NCI-H2107 treated with DMSO at 0.1 percent for 48 hours (cell line): ENCODE data around the gene COL5A1.
"Not testable (repeated sequence)": the region's sequence is repeated elsewhere in the genome, so short reads cannot be mapped to it uniquely, and the experiment has no call there.

ENCODE experiments used
- DNase-seq: peaks from one replicate; lab custom pipeline; 2025; ENCODE audit not compliant: unreplicated experiment; lab: John Stamatoyannopoulos, UW

Gene COL5A1

DNA sequence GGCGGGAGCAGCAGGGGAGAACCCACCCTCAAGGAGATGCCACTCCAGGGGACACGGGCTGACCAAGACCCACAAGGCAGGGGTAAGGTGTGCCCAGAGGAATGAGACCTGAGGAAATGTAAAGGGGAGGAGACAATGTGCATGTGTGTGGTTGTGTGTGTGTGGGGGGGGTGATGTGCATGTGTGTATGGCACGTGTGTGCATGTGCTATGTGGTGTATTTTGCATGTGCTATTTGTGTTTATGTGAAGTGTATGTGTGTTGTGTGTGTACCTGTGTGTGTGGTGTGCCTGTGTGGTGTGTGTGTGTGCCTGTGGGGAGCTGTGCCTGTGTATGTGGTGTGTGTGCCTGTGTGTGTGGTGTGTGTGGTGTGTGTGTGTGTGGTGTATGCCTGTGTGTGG lies 205.5 kb downstream of the COL5A1 start:
- no peak for DNase-seq

DNA sequence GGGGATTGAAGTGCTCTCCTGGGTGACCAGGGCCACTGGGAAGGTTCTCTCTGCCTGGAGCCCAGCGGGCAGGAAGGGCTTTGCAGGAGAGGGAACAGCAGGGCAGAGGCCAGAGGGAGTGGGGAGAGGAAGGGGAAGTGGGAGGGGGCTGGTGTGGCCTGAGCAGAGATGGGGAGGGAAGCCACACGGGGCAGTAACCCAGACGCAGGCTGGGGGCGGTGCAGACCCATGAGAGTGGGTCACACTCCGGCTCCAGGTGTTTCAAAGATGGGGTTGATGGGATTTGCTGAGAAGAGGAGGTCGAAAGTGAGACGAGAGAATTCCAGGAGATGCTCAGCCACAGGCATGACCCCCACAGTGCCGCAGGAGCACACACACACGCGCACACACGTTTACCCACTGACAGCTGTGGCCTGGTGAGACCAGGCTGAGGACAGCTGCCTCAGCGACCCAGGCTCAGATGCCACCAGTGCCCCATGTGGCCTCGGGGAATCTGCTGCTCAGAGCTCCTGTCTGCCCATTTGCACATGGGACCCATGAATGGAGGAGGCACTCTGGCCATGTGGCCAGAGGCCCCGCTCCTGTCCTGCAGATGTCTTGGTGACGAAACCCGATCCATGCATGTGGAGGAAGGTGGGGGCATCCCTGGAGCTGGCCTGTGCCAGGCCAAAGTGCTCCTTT lies 206.3 kb downstream of the COL5A1 start:
- no peak for DNase-seq

DNA sequence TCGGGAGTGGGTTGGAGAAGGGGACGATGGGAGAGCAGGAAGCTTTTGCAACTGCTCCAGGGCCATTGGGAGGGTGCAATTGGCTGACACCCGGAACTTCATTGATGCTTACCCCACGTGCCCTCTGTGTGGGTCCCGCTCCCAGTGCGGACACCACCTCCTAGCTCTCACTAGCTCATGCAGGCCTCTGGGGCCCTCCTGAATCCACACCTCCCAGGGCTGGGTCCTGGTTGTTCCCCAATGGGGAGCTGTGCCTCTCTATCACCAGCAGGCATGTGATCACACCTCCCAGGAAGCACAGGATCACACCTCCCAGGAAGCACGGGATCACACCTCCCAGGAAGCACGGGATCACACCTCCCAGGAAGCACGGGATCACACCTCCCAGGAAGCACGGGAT lies 206.9 kb downstream of the COL5A1 start:
- DNase-seq: no peak

DNA sequence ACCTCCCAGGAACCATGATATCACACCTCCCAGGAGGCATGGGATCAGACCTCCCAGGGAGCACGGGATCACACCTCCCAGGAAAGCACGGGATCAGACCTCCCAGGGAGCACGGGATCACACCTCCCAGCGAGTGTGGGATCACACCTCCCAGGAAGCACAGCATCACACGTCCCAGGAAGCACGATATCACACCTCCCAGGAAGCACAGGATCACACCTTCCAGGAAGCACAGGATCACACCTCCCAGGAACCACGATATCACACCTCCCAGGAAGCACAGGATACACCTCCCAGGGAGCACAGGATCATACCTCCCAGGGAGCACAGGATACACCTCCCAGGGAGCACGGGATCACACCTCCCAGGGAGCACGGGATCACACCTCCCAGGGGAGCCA lies 209.0 kb downstream of the COL5A1 start:
- DNase-seq: no peak

DNA sequence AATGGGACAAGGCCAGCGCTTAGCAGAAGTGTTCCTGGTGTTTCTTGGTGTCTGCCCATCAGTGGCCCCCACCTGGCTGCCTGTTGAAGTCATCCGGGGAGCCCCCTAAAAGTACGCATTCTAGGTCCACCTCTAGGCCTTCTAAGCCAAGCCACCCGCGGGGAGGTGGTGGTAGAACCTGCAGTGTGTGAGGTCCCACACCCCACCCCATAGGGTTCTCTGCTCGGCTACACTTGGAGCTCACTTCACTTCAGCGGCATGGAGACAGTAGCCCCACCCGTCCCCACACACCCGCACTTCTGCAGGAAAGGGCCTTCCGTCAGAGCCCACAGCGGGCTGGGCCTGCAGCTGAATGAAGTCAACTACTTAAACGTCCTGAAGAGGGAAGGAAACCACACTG lies 209.4 kb downstream of the COL5A1 start:
- DNase-seq: no peak

DNA sequence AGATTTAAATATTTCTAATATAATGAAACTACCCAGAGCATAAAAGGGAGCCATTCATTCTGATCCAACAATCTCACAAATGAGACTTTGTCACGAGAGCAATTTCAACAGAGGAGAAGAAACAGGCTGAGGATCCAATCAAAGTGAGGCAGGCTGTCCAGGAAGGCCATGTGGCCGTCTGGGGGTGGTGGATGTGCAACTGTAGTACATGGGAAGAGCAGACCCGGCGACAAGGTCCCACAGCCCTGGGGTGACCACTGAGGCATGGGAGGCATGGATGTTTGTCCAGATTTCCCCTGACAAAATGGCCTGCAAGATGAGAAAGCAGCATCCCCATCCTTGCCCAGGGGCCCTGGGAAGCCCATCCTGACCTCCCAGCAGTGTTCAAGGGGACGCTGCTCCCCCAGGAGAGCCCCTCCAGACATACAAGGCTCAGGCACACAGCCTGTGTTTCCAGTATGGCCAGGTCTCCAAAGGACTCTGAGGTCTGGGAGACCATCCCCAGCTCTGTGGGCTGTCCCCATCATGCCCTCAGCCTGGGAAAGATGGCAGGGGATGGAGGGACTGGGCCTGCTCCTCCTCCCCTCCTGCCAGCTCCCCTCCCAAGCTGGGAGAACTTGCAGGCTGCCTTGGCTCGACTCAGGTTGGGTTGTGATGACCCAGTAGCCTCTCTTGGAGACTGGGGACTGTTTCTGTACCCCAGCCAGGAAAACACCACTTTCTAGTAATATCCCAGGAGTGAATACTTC lies 211.5 kb downstream of the COL5A1 start:
- DNase-seq: no peak

DNA sequence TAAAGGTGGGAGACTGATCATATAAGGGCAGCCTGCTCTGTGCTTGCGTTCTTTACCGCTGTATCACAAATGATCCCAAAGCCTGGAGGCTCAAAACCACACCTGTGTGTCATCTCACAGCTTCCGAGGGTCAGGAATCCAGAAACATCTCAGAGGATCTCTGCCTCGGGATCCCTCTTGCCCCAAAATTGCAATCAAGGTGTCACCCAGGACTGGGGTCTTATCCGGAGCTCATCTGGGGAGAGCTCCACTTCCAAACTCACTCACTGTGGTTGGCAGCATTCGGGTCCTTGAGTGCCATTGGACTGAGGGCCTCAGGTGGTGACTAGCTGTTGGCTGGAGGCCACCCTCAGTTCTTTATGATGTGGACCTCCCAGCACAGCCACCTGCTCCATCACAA lies 212.3 kb downstream of the COL5A1 start:
- no peak for DNase-seq

DNA sequence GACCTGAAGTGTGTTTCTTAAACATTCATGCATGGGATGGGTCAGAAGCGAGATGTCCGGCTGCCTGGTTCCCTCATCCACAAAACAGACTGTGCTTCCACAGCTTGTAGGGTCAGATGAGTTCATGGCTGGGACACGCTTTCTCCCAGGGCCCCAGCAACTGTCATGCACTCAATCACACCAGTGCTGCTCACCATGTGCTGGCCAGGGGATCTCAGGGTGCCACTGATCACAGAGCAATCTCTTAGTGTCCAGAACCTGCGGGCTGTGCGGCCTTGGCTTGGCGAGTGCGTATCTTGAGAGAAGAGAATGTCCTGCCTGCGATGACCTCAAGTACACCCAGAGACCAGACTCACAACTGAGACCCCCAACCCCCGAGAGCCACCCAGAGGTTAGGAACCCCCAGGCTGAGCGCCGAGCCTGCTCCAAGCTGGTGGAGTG lies 213.0 kb downstream of the COL5A1 start:
- DNase-seq: no peak

DNA sequence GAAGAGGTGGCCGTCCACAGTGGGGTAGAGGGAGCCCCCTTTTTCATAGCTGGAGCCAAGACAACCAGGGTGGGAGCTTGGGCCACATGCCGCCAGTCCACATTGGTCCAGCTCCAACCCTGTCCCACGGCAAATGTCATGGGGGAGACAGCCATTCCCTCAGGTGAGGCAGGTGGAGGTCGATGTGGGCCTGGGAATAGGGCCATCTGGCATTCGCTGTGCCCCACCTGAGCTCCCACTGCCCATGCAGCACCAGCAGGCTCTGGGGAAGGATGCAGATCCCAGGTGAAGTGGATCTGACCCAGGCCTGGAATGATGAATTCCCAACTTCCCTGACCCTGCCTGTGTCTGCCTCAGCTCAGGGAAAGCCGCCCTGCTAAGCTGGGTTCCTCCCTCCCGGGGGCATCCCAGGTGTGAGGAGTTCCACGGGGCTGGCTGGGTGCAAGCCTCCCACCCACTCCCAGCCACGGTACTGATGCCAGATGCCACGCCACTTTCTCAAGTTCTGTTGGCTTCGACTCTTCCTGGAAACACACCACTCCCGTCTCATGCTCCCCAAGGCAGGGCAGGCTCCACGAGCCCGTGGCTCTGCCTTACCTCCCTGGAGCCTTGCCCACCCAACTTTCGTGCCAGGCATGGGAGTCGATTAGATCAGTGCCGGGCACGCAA lies 213.8 kb downstream of the COL5A1 start:
- no peak for DNase-seq

DNA sequence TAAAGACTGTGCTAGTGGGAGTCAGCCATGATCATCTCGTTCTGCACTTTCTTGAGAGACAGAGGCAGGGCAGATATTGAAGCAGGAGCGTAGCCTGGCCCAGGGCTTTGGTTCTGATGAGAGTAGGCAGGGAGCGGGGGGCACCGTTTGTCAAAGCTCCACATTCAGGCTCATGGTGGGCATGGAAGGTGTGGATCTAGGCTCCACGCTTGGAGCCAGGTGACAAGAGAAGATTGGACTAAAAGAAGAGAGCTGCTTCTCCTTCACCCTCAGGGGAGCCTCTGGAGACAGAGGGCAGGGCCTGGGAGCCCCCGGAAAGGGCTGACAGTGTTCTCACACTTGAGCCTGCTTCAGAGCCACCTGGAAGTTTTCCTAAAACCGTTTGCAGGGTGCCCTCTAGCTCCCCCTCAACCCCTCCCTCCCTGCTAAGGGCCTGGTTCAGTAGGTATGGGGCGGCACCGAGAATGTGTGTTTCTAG lies 214.3 kb downstream of the COL5A1 start:
- no peak for DNase-seq

DNA sequence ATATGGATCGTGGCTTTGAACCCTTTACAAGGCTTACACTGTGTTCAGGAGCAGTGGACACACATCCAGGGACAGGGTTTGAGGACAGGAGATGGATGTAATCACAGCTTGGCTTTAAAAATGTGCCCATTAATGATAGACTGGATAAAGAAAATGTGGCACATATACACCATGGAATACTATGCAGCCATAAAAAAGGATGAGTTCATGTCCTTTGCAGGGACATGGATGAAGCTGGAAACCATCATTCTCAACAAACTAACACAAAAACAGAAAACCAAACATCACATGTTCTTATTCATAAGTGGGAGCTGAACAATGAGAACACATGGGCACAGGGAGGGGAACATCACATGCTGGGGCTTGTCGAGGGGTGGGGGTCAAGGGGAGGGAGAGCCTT lies 215.8 kb downstream of the COL5A1 start:
- DNase-seq: not testable (repeated sequence)

DNA sequence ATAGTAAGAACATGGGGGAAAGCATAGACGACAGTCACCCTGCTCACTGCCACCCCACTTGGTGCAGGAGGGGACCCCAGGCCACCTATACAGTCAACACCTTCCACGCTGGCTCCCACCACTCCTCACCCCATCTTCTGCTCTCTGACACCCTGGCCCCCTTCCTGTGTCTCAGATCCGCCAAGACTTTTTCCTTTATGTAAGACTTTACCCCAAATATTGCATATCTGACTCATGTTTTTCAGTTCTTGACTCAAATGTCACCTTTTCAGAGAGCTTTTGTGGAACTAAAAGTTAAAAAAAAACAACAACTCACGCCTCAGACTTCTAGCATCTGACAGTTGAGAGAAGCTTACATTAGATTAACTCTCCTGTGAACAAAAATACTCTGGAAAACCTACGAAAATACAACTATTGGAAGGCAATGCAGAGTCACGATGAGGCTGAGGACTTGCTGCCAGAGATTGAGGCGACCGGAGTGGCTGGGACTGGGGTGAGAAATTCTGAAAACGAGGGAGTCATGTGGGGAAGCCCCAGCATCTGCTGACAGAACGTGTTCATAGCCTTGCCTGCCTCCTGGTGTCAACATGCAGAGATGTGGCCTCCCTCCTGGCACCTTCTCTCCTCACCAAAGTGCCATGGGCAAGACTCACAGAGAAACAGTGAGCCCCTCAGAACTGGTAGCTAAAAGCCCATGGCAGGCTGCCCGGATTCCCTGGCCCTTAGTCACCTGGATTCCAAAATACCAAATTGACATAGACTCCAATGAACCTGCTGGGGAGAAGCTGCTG lies 216.6 kb downstream of the COL5A1 start:
- DNase-seq: no peak

DNA sequence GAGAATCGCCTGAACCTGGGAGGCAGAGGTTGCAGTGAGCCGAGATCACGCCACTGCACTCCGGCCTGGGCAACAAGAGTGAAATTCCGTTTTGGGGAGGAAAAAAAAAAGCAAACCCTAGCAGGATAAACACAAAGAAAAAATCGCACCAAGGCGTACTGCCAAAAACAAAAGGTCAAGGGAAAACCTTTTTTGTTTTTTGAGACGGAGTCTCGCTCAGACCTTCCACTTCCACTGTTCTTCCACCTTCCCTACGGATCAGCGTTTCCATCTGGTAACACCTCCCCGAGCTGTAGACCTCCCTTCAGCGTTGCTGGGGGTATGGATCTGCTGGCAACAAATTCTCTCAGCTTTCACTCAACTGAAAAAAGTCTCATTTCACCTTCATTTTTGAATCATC lies 218.9 kb downstream of the COL5A1 start:
- no peak for DNase-seq

DNA sequence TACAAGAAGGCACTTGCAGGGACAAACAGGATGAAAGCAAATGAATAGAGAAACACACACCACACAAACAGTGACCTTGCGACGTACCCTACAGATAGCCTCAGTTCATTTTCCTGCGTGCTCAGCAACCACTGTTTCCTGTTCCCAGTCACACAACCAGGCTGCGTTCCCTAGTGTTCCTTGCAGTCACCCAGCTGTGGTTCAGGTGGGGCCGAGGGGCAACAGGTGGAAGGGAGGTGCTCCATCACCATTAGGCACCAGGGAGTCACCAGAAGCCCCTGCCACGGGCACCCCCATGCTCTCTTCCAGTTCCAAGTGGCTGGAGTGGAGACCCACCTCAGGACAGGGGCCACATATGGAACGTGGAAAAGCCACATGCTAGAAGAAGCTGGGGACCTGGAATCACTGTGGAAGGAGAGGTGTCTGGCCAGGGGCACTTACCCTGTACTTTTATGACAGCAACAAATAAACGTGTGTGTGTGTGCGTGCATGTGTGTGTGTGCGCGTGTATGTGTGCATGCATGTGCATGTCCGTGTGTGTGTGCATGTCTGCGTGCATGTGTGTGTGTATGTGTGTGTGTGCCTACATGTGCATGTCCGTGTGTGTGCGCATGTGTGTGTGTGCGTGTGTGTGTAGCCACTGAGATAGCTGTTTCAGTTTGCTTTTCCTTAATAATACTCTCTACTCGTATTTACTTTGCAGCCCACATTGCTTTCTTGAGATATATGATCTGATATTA lies 220.2 kb downstream of the COL5A1 start:
- DNase-seq: no peak

DNA sequence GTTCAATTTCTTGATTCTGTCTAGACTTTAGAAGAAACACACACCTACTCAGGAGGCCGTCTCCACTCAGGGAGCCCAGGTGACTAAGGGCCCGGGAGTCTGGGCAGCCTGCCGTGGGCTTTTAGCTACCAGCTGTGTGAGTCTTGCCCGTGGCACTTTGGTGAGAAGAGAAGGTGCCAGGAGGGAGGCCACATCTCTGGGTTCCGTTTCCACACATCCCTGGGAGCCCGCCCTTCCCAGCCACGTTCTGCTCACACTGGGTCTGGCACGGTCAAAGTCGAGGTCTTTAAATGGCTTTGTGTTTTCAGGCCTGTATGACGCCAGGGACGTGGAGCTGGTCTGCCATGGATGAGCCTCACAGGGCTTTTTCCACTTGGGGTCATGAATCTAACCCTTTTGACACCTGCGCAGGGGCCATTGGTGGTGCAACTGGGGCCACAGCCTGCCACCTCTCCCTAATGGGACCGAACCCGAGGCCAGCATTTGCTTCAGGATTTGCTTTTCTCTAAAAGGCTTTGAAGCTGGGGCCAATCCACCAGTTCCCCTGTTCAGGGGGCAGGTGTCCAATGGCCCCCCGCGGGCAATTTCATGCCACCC lies 221.8 kb downstream of the COL5A1 start:
- DNase-seq: no peak

DNA sequence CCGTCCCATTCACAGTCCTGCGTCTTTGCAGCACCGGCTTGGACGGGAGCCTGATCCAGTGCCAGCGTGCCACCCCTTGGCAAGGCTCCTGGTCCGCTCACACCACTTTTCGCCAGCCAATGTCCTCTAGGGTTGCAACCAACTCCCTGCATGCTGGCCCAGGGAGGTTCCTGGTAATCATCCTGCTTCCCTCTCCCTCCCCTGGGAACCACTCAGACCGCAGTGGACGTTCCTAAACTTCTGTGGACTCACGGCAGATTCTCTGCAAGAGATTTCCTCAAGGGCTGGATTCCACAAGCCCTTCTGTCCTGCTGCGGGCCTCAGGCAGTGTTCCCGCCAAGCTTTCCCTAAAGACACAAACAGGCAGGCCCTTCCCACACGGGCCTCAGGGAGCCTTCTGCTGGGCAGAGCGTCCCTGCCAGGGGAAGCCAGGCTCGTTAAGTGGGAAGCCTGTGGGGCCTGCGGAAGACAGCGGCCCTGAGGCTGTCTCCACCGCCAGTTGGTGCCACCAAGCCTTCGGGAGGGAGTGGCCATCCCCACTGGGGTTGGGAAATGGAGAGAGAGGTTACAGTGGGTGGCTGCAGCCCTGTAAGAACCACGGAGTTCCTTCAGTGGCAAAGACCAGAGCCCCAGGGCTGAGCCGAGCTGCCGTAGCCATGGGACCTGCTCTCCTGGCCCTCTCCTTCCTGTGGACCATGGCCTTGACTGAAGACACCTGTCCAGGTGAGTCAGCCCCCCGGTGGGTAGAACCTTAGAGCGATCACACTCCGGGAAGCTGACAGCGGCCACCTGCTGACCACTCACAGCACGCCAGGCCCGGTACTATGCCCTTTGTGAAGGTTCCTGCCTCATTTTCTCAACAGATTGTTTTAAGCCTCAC lies 222.6 kb downstream of the COL5A1 start:
- no peak for DNase-seq

DNA sequence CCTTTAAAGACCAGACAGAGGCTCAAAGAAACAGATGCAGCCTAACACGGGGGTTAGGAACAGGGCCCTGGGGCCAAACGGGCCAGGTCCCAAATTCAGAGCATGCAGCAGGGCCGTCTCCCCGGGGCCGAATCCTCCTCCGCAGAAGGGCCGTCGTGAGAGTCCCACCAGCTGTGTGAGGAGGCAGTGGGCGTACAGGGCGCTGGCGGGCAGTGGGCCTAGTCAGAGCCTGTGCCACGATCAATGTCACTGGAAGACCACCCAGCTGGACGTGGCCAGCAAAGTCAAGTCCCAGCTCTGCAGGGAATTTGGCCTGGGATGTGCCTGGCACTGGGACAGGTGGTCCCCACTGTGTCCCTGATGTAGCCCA lies 223.2 kb downstream of the COL5A1 start:
- no peak for DNase-seq

DNA sequence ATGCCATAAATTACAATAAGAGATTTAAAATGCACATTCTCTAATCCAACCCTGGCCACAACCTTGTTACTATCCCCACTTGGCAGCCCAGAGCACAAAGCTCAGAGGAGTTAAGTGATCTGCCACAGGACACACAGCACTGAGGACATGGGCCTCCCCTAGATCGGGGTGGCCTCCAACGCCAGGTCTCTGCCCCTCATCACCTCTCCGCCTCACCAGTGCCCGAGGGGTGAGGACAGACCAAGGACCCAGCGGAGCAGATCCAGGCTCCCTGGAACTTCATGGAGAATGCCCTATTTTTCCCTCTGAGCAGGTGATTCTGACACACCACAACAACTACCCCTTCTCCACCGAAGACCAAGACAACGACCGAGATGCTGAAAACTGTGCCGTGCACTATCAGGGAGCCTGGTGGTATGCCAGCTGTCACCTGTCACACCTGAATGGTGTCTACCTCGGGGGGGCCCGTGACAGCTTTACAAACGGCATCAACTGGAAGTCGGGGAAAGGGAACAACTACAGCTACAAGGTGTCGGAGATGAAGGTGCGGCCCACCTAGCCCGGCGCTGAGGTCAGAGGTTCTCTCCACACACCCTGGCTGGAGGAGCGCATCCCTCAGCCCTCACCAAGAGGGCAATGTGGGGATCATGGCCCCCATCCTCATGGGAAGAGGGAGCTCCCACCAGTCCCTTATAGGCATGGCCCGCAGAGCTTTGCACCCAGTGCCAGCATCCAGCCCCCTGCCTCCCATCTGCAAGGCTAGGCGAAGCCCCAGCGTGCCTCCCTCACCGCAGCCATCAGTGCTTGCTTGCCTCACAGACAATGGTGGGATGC lies 226.5 kb downstream of the COL5A1 start:
- no peak for DNase-seq
